Measurements from ENCODE around the gene MPP3. TPM values are rescaled to one million over a fixed set of nuclear protein-coding genes. Genes with fewer than 3 reads are reported as not detected.

The MPP3 gene
- total RNA-seq, 1 experiment from 2014 or later: 11.3 TPM

DNA sequence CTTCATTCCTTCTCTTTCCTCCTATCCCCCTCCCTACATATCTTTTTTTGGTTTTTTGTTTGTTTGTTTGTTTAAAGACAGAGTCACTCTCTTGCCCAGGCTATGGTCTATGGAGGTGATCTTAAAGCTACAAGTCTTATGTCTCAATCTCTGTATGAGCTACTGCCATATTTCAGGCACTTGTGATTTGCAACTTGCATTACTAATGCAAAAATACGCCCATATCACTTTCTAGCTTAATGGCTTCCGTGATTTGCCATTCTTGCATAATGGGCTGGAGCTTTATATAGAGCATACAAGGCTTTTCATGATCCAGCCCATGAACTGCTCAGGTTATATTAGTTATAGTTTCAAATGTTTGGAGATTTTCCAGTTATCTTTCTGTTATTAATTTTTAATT, 45.2 kb downstream of the MPP3 start:
- no peak overlapping the region for H3K27ac Mint-ChIP-seq
- no peak for ATAC-seq
- no peak for DNase-seq (ENCODE audit: low spot score)
- POLR2A ChIA-PET: no interaction called here
- peaks cover 8% of the 10 kb centered on the region for H3K4me1 Mint-ChIP-seq
- no peaks in the 10 kb centered on the region for H3K27me3 Mint-ChIP-seq (ENCODE audit: low read depth)
- H3K9me3 Mint-ChIP-seq: peaks cover 5% of the 10 kb centered on the region; the same call in 1 of the 2 replicates
- no peak overlapping the region for H3K4me3 Mint-ChIP-seq
- CTCF ChIA-PET: interaction anchor here (0.7 to 1.9 kb wide), 2 partner anchors 59 to 90 kb away, joined by 3 to 14 read pairs; partner anchors contain the start of gene CD300LG
- no peaks in the 10 kb centered on the region for H3K36me3 Mint-ChIP-seq
- TF ChIP-seq, protein P1, sequence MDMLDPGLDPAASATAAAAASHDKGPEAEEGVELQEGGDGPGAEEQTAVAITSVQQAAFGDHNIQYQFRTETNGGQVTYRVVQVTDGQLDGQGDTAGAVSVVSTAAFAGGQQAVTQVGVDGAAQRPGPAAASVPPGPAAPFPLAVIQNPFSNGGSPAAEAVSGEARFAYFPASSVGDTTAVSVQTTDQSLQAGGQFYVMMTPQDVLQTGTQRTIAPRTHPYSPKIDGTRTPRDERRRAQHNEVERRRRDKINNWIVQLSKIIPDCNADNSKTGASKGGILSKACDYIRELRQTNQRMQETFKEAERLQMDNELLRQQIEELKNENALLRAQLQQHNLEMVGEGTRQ (CRISPR knock-in tag; IDR thresholded peaks at IDR 0.05): no peak

DNA sequence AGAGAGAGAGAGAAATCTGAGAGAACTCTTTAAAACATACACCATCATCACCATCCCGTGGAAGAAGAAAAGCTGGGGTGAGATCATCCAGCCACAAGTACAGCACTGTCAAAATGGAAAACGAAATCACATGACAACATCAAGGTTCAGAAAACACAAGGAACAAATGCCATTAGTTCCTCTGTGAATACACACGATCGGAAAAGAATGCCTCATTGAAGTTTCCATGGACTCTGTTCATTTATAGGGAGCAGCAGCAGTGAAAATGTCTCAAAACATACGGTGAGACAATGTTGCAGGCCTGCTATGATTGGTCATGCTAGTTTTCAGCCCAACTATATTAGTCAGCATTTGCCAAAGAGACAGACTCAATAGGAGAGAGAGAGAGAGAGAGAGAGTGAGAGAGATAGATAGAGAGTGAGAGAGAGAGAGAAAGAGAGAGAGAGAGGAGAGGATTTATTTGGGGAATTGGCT, 48.3 kb downstream of the MPP3 start:
- POLR2A ChIA-PET: no interaction called here
- H3K4me1 Mint-ChIP-seq: peaks cover 9% of the 10 kb centered on the region
- TF ChIP-seq, protein P2, sequence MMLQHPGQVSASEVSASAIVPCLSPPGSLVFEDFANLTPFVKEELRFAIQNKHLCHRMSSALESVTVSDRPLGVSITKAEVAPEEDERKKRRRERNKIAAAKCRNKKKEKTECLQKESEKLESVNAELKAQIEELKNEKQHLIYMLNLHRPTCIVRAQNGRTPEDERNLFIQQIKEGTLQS (CRISPR knock-in tag; conservative IDR thresholded peaks at IDR 0.05): no peak
- TF ChIP-seq, protein P3, sequence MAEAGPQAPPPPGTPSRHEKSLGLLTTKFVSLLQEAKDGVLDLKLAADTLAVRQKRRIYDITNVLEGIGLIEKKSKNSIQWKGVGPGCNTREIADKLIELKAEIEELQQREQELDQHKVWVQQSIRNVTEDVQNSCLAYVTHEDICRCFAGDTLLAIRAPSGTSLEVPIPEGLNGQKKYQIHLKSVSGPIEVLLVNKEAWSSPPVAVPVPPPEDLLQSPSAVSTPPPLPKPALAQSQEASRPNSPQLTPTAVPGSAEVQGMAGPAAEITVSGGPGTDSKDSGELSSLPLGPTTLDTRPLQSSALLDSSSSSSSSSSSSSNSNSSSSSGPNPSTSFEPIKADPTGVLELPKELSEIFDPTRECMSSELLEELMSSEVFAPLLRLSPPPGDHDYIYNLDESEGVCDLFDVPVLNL (CRISPR knock-in tag; IDR thresholded peaks at IDR 0.05; ENCODE audit: borderline replicate concordance, low read depth): no peak
- TF ChIP-seq, protein P4, sequence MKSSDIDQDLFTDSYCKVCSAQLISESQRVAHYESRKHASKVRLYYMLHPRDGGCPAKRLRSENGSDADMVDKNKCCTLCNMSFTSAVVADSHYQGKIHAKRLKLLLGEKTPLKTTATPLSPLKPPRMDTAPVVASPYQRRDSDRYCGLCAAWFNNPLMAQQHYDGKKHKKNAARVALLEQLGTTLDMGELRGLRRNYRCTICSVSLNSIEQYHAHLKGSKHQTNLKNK (CRISPR knock-in tag; IDR thresholded peaks at IDR 0.05): no peak
- TF ChIP-seq FOXK1 (CRISPR knock-in tag; IDR thresholded peaks at IDR 0.05) (no peak), NFE2L1 (CRISPR knock-in tag; IDR thresholded peaks at IDR 0.05) (no peak), NFYB (CRISPR knock-in tag; conservative IDR thresholded peaks at IDR 0.05; ENCODE audit: low read depth) (no peak), ZNF138 (CRISPR knock-in tag; conservative IDR thresholded peaks at IDR 0.05) (no peak), ZNF416 (CRISPR knock-in tag; IDR thresholded peaks at IDR 0.05) (no peak), EMX1 (CRISPR knock-in tag; IDR thresholded peaks at IDR 0.05) (no peak), RORB (CRISPR knock-in tag; IDR thresholded peaks at IDR 0.05) (no peak), NR1H2 (CRISPR knock-in tag; IDR thresholded peaks at IDR 0.05) (no peak), CREM (CRISPR knock-in tag; IDR thresholded peaks at IDR 0.05) (no peak)
- TF ChIP-seq, protein P5, sequence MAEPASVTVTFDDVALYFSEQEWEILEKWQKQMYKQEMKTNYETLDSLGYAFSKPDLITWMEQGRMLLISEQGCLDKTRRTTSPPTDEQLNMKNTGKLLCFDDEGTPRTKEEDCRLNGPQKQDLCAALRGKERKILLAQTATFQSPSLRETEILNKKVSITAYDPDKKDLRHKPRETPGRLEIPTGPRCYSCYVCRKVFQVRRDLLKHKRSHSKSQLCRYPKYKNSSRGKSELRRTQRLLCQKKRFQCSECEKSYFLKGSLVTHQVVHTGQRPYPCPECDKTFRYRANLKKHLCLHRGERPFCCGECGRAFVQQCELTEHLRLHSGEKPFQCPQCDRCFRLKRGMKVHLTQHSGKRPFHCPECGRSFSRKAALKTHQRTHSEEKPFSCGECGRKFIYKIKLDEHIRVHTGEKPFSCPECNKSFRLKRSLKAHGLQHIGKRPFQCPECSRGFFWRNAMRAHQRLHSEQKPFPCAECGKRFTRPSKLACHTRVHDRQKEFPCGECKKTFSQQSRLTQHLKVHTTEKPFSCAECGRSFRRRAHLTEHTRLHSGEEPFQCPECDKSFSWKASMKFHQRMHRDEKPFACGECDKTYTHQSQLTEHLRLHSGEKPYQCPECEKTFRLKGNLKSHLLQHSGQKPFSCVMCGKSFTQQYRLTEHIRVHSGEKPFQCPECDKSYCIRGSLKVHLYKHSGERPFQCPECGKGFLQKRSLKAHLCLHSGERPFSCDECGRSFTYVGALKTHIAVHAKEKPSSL (CRISPR knock-in tag; conservative IDR thresholded peaks at IDR 0.05): no peak
- TF ChIP-seq, protein P6, sequence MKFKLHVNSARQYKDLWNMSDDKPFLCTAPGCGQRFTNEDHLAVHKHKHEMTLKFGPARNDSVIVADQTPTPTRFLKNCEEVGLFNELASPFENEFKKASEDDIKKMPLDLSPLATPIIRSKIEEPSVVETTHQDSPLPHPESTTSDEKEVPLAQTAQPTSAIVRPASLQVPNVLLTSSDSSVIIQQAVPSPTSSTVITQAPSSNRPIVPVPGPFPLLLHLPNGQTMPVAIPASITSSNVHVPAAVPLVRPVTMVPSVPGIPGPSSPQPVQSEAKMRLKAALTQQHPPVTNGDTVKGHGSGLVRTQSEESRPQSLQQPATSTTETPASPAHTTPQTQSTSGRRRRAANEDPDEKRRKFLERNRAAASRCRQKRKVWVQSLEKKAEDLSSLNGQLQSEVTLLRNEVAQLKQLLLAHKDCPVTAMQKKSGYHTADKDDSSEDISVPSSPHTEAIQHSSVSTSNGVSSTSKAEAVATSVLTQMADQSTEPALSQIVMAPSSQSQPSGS (CRISPR knock-in tag; IDR thresholded peaks at IDR 0.05; ENCODE audit: borderline replicate concordance, low read depth): no peak
- TF ChIP-seq, protein P7, sequence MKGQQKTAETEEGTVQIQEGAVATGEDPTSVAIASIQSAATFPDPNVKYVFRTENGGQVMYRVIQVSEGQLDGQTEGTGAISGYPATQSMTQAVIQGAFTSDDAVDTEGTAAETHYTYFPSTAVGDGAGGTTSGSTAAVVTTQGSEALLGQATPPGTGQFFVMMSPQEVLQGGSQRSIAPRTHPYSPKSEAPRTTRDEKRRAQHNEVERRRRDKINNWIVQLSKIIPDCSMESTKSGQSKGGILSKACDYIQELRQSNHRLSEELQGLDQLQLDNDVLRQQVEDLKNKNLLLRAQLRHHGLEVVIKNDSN (CRISPR knock-in tag; IDR thresholded peaks at IDR 0.05): no peak
- TF ChIP-seq, protein P8, sequence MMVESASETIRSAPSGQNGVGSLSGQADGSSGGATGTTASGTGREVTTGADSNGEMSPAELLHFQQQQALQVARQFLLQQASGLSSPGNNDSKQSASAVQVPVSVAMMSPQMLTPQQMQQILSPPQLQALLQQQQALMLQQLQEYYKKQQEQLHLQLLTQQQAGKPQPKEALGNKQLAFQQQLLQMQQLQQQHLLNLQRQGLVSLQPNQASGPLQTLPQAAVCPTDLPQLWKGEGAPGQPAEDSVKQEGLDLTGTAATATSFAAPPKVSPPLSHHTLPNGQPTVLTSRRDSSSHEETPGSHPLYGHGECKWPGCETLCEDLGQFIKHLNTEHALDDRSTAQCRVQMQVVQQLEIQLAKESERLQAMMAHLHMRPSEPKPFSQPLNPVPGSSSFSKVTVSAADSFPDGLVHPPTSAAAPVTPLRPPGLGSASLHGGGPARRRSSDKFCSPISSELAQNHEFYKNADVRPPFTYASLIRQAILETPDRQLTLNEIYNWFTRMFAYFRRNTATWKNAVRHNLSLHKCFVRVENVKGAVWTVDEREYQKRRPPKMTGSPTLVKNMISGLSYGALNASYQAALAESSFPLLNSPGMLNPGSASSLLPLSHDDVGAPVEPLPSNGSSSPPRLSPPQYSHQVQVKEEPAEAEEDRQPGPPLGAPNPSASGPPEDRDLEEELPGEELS (CRISPR knock-in tag; IDR thresholded peaks at IDR 0.05): no peak
- TF ChIP-seq, protein P9, sequence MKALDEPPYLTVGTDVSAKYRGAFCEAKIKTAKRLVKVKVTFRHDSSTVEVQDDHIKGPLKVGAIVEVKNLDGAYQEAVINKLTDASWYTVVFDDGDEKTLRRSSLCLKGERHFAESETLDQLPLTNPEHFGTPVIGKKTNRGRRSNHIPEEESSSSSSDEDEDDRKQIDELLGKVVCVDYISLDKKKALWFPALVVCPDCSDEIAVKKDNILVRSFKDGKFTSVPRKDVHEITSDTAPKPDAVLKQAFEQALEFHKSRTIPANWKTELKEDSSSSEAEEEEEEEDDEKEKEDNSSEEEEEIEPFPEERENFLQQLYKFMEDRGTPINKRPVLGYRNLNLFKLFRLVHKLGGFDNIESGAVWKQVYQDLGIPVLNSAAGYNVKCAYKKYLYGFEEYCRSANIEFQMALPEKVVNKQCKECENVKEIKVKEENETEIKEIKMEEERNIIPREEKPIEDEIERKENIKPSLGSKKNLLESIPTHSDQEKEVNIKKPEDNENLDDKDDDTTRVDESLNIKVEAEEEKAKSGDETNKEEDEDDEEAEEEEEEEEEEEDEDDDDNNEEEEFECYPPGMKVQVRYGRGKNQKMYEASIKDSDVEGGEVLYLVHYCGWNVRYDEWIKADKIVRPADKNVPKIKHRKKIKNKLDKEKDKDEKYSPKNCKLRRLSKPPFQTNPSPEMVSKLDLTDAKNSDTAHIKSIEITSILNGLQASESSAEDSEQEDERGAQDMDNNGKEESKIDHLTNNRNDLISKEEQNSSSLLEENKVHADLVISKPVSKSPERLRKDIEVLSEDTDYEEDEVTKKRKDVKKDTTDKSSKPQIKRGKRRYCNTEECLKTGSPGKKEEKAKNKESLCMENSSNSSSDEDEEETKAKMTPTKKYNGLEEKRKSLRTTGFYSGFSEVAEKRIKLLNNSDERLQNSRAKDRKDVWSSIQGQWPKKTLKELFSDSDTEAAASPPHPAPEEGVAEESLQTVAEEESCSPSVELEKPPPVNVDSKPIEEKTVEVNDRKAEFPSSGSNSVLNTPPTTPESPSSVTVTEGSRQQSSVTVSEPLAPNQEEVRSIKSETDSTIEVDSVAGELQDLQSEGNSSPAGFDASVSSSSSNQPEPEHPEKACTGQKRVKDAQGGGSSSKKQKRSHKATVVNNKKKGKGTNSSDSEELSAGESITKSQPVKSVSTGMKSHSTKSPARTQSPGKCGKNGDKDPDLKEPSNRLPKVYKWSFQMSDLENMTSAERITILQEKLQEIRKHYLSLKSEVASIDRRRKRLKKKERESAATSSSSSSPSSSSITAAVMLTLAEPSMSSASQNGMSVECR (CRISPR knock-in tag; IDR thresholded peaks at IDR 0.05; ENCODE audit: borderline replicate concordance): no peak
- TF ChIP-seq, protein P10, sequence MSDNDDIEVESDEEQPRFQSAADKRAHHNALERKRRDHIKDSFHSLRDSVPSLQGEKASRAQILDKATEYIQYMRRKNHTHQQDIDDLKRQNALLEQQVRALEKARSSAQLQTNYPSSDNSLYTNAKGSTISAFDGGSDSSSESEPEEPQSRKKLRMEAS (CRISPR knock-in tag; IDR thresholded peaks at IDR 0.05): no peak
- H3K27ac Mint-ChIP-seq: no peak overlapping the region
- no peak for DNase-seq (ENCODE audit: low spot score)
- no peak for ATAC-seq
- no peak overlapping the region for H3K4me3 Mint-ChIP-seq
- CTCF ChIA-PET: interaction anchor here (2.2 kb wide), 1 partner anchor 61 kb away, joined by 7 read pairs; the partner anchor contains the start of gene CD300LG
- H3K27me3 Mint-ChIP-seq (ENCODE audit: low read depth): peaks cover 18% of the 10 kb centered on the region
- H3K9me3 Mint-ChIP-seq: no peaks in the 10 kb centered on the region
- H3K36me3 Mint-ChIP-seq: no peaks in the 10 kb centered on the region
